Measurements from ENCODE around the gene RNF13. TPM values are rescaled to one million over a fixed set of nuclear protein-coding genes. Genes with fewer than 3 reads are reported as not detected.

The RNF13 gene
- total RNA-seq, 1 experiment from 2014 or later = 76.9 TPM

DNA sequence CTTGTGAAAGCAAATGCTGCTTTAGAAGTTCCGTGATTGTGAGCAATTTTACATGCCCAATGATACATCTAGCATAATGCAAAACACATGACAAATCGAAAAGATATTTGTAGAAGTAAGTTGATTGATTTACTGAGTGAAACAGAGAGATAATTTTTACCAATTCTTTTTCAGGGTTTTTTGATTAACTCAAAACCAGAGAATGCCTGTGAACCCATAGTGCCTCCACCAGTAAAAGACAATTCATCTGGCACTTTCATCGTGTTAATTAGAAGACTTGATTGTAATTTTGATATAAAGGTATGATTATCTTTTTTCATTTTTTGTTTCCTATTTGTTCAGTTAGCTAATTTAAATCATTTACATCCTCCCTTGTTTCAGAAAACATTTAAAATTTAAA lies 58.8 kb downstream of the RNF13 start:
- H3K27ac ChIP-seq (ENCODE audit: low read length) = no peak overlapping the region
- CTCF ChIA-PET = no interaction called here
- no peaks in the 10 kb centered on the region for H3K9me3 ChIP-seq (ENCODE audit: control insufficient read depth, insufficient read depth, low read depth, low read length)
- ATAC-seq (no peak), DNase-seq (ENCODE audit: low read depth, low spot score) (no peak)
- TF ChIP-seq REST (IDR thresholded peaks at IDR 0.05; ENCODE audit: insufficient read depth in 1 of 2, low read depth in 2 of 2, low read length in 1 of 2) (no peak), TCF7L2 (IDR thresholded peaks at IDR 0.05; ENCODE audit: low read depth, low read length) (no peak)
- intact Hi-C loops (cut with micrococcal nuclease; ENCODE audit: unreplicated experiment) (no loop called here), in situ Hi-C loops (cut with HindIII; ENCODE audit: low pct_unique_long_range_greater_than_20kb, low sequenced_read_pairs) (no loop called here)
- no peak overlapping the region for H3K4me3 ChIP-seq (ENCODE audit: low read depth in 2 of 2, low read length in 2 of 2)
- H3K36me3 ChIP-seq (ENCODE audit: control insufficient read depth, insufficient read depth, low read length) = no peaks in the 10 kb centered on the region; the same call in 1 of the 2 replicates
- H3K27me3 ChIP-seq (ENCODE audit: control insufficient read depth, insufficient read depth, low read length) = no peaks in the 10 kb centered on the region
- POLR2A ChIA-PET = no interaction called here
- no TSS peak for BruUV-seq (replicated peaks)
- no peaks in the 10 kb centered on the region for H3K4me1 ChIP-seq (ENCODE audit: control insufficient read depth, insufficient read depth, low read length)

GRCh38 chr3:149872589-149872988 lies 59.6 kb downstream of the RNF13 start:
- Histone ChIP-seq H3K9me3 (ENCODE audit: control insufficient read depth, insufficient read depth, low read depth, low read length) (no peaks in the 10 kb centered on the region), H3K4me1 (ENCODE audit: control insufficient read depth, insufficient read depth, low read length) (no peaks in the 10 kb centered on the region), H3K27me3 (ENCODE audit: control insufficient read depth, insufficient read depth, low read length) (no peaks in the 10 kb centered on the region), H3K27ac (ENCODE audit: low read length) (no peak overlapping the region), H3K36me3 (ENCODE audit: control insufficient read depth, insufficient read depth, low read length) (no peaks in the 10 kb centered on the region; the same call in 1 of the 2 replicates), H3K4me3 (ENCODE audit: low read depth in 2 of 2, low read length in 2 of 2) (no peak overlapping the region)
- DNase-seq (ENCODE audit: low read depth, low spot score) (no peak), ATAC-seq (no peak)
- no peak for TF ChIP-seq SIN3A (IDR thresholded peaks at IDR 0.05; ENCODE audit: borderline replicate concordance, insufficient read depth, low read depth, low read length)
- TF ChIP-seq, protein P1, sequence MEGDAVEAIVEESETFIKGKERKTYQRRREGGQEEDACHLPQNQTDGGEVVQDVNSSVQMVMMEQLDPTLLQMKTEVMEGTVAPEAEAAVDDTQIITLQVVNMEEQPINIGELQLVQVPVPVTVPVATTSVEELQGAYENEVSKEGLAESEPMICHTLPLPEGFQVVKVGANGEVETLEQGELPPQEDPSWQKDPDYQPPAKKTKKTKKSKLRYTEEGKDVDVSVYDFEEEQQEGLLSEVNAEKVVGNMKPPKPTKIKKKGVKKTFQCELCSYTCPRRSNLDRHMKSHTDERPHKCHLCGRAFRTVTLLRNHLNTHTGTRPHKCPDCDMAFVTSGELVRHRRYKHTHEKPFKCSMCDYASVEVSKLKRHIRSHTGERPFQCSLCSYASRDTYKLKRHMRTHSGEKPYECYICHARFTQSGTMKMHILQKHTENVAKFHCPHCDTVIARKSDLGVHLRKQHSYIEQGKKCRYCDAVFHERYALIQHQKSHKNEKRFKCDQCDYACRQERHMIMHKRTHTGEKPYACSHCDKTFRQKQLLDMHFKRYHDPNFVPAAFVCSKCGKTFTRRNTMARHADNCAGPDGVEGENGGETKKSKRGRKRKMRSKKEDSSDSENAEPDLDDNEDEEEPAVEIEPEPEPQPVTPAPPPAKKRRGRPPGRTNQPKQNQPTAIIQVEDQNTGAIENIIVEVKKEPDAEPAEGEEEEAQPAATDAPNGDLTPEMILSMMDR (IDR thresholded peaks at IDR 0.05) = no peak
- TF ChIP-seq POLR2AphosphoS5 (IDR thresholded peaks at IDR 0.05; ENCODE audit: low read depth, low read length) = no peak
- TF ChIP-seq TCF7L2 (IDR thresholded peaks at IDR 0.05; ENCODE audit: low read depth, low read length) = no peak
- TF ChIP-seq REST (IDR thresholded peaks at IDR 0.05; ENCODE audit: insufficient read depth in 1 of 2, low read depth in 2 of 2, low read length in 1 of 2) = no peak
- BruUV-seq (replicated peaks) = no TSS peak
- in situ Hi-C loops (cut with HindIII; ENCODE audit: low pct_unique_long_range_greater_than_20kb, low sequenced_read_pairs) (no loop called here), intact Hi-C loops (cut with micrococcal nuclease; ENCODE audit: unreplicated experiment) (no loop called here)
- ChIA-PET POLR2A (no interaction called here), CTCF (no interaction called here)

Measured in Panc1 (cell line).